GM19025 (cell line): Measurements from ENCODE around the gene NHLH2.

Experiments used
- ATAC-seq: cut with Tn5 transposase; IDR thresholded peaks from one replicate; pipeline ENCODE4 v1.9.1; 2021; ENCODE audit warnings: mild to moderate bottlenecking, low read depth, moderate library complexity; ENCODE audit not compliant: unreplicated experiment

NHLH2 gene

DNA sequence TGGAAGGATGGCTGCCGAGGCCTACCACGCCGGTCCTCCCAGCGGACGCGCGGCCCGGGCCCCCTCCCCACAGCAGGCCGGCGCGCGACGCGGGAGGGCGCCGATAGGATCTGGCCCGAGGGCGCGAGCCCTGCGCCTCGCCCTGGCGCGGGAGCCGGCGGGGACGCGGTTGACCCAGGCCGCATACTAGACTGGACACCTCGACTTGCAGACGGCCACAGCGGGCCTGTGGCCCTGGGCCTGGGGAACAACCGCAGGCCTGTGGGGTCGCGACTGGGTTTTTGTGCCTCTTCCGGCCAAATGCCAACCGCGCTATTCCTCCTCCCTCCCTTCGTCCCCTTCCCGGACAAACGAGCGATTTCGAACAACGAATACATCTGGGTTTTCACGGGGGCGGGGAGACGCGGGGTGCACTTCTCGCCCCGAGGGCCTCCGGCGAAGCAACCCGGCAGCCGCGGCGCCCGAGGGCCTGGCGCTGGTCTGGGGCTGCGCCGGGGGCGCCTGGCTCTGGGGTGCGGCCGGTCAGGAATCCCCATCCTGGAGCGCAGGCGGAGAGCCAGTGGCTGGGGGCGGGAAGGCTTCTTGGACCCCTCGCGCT is 2.4 kb downstream of the NHLH2 start:
- no peak for ATAC-seq

DNA sequence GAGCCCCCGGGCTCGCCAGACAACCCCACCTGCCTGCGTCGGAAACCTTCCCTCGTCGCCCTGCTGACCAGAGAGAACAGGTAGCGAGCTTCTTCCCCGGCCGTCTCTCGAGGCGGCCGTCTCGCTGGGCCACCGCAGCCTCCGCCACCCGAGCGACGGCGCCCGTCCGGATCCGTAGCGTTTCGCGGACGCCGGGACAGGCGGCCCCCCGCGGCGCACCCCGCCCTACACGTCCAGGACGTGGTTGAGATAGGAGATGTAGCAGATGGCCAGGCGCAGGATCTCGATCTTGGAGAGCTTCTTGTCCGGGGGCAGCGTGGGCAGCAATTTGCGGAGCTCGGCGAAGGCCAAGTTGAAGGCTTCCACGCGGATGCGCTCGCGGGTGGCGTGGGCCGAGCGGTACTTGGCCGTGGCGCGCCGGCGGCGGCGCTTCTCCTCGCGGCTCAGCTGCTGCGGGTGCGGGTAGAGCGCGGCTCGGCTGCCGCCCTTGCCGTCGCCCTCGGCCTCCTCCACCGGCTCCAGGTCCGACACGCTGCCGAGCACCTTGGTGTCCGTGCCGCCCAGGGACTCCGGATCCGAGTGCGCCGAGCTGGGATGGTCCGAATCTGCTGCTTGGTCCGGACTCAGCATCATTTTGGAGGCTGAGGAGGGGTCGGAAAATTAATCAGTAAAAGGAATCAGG is 3.0 kb downstream of the NHLH2 start:
- ATAC-seq: no peak

- ATAC-seq: no peak
These were observed 3.6 kb downstream of the NHLH2 start for GRCh38 chr1:115837341-115837739.

DNA sequence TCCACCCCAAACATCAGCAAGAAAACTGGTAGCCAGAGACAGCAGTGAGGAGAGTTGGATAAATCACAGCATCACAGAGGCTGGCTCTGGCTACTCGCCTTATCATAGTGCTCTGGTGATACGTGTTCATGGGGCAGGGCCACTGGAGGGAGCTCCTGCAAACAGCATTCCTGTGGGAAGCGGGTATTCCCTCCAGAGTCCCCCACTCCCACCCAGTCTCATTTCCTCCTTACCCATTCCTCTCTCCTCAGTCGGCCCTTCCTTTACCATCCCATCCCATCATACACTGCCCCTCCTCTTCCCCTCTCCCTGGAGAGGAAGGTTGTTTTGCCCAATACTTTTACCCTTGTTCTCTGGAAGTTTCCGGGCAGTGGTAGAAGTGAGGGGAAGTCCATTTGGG is 7.1 kb downstream of the NHLH2 start:
- ATAC-seq: no peak

- no peak for ATAC-seq
These were observed 8.3 kb downstream of the NHLH2 start for GRCh38 chr1:115832651-115833050.

DNA sequence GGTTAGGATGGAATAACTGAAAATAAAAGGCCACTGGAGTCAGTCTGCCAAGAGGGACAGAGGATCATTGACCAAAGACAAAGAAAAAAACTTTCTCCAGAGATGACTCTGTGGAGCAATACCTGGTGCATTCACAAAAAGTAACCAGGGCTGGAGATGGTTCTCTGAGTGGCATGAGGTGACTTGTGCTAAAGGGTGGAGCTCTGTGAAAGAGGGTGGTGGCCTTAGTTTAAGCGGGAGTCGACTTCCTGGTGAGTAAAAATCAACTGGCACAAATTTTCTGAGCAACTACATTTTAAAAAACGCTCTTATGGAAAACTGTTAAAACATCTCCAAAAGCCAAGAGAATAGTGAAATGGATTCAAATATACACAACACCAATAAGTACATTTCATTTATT is 10.0 kb downstream of the NHLH2 start:
- ATAC-seq: no peak

DNA sequence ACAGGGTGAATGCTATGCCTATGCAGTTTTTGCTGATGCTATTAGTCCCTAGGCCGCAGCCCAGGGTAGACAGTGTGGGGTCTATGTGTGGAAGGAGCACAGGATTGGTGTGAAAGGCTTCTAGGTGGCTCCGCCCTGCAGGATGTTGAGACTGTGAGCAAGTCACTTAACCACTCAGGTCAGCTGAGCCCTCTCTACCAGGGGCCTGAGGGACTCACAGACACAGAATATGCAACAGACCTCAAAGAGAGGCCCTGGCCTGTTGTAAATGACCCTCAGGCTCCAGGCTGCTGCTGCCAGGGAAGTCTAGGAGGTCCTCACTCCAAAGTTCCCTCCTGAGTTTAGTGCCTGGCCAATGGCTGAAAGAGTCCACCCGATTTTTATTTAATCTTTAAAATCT is 11.0 kb downstream of the NHLH2 start:
- no peak for ATAC-seq

- no peak for ATAC-seq
These were observed 11.8 kb downstream of the NHLH2 start for GRCh38 chr1:115829023-115829674.

GRCh38 chr1:115828101-115829022 is 12.6 kb downstream of the NHLH2 start:
- ATAC-seq: no peak

DNA sequence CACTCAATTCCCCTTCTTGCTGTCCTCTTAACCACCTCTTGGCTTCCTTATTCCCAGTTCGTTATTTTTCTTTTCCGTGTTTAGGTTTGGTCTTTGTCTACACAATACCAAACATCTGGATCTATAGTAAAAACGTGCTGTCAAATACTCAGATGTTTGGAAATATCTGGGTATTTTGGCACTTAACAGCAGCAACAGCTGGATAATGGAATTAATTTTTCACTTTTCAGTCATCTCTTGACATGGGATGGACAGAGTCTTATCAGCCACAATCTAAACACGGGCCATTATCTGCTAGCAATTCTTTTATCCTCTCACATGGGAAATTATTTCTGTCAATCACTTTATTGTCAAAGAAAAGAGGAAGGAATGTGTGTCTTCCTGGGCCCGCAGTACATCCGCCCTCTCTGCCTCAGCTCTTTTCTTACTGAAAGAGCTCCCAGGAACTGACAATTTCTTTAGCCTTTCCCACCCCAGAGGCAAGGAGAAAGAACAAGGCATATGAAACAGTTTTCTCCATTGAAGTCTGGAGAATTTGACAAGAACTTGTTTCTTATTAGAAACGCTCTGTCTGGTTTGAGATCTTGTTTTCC is 13.4 kb downstream of the NHLH2 start:
- ATAC-seq: no peak

DNA sequence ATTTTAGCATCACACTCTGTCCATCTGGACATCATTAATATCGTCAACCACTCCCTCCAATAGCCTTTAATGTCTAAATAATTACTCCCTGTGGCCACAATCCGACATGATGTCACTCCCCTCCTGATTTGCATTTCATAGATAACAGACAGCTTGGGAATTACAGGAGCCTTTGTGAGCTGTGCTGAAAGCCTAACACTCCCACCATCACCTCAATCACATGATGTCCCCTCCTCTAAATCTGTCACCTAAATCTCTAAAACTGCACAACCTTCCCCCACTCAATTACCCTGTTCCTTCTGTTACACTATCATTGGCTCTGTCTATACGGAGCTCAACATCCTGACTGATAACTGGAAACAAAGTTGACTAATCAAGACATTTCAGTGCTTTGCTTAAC is 14.3 kb downstream of the NHLH2 start:
- no peak for ATAC-seq

- no peak for ATAC-seq
These were observed 18.8 kb downstream of the NHLH2 start for GRCh38 chr1:115822117-115822516.

DNA sequence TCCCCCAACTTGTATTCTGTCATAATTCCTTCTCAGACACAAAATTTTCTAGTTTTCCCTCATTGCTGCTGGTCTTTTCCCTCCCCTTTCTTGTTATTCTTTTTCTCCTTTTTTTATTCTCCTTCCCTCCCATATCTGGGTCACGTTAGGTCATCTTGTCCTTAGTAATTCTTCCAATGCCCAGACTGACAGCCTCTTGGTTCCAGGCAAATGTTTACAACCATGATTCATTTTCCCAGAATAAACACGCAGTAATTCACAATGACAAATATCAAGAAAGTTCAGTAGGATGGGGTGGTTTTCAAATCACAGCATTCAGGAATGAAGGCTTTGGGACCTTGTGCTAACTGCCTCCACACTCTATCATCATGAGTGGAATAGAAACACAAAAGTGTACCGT is 25.2 kb downstream of the NHLH2 start:
- ATAC-seq: no peak

DNA sequence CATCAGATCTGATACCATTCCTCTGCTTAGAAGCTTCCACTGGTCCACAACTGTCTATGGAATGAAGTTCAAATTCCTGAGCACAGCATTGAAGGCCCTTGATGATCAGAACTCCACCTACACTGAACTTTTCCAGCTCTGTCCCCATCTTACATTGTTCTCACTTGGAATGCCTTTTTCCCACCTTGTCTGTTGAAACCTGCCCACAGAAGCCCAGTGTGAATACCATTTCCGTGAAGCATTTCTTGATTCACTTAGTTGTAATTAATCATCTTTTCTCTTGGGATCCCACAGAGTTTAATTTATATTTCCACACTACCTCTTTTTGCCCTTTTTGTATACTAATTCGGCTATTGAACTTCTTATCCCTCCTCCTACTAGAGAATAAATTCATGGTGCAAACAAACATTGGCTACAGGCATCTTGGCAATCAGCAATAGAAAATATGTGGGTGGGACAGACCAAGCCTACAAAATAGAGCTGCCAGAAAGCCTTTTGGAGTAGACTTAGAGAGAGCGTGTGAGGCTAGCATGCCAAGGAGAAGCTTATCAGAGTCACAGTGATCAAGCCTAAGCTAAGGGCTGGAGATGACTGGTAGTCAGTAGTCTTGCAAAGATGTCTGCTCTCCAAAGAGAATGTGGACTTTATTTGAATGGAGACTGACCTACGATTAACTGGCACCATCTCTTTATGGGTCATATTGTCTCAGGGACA is 26.1 kb downstream of the NHLH2 start:
- ATAC-seq: no peak

GRCh38 chr1:115813727-115814126 is 27.2 kb downstream of the NHLH2 start:
- ATAC-seq: no peak

- ATAC-seq: no peak
These were observed 29.6 kb downstream of the NHLH2 start for GRCh38 chr1:115811140-115811828.

DNA sequence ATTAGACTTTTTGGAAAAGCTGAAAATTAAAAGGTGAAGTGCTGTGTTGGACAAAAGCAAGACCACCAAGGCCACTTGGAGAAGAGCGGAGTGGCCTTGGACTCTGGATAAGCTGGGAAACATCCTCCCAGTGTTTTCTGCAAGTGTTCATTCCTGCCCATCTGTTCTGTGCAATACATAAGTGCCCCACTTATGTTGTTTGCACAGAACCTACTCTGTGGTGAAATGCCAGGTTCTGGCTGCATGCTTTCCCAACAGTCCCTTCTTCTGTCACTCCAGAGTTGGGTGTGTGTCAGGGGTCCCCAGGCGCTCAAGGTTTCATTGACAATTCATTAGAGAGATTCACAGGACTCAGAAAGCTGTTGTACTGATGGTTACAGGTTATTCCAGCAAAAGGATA is 30.3 kb downstream of the NHLH2 start:
- no peak for ATAC-seq

- ATAC-seq: no peak
These were observed 31.1 kb downstream of the NHLH2 start for GRCh38 chr1:115809847-115810246.

DNA sequence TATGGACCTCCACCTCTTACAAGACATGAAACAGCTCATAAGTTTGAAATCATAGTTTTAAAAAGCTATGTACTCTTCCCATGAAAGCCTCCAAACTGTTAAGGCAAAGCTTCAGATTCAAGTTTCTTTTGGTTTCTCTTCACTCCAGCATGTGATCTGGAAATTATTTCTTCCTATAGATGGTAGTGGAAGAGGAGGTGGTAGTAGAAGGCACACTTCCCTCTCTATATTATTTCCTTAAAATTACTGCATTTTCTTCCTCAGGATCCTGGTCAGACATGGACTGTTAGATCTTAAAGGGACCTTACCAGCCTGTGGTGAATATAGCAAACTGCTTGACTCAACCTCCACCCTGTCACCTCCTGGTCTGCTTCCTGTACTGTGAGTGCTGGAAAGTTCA is 31.9 kb downstream of the NHLH2 start:
- no peak for ATAC-seq
